ENCODE measurements around the gene TMED7.

The TMED7 gene

GRCh38 chr5:115626445-115626823, 598 bp upstream of the TMED7 start:
- no peak for DNase-seq

DNA sequence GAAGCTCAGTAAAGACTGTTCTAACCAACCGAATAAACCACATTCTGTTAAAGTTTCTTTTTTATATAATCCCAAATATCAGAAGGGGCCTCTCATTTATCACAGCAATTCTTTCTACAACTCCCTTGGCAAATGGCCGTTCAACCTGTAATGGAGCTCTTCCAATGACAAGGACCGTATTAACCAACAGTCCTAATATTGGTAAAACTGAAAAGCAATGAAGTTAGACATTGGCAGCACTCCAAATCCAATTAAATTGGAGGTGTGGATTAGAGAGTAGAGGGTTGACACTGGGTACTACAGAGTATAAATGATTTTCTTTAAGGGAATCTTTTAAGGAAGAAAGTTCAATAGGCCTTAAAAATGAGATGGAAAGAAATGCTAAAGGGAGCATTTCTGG, 842 bp downstream of the TMED7 start:
- DNase-seq: no peak

GRCh38 chr5:115623658-115624057, 2.2 kb downstream of the TMED7 start:
- no peak for DNase-seq

DNA sequence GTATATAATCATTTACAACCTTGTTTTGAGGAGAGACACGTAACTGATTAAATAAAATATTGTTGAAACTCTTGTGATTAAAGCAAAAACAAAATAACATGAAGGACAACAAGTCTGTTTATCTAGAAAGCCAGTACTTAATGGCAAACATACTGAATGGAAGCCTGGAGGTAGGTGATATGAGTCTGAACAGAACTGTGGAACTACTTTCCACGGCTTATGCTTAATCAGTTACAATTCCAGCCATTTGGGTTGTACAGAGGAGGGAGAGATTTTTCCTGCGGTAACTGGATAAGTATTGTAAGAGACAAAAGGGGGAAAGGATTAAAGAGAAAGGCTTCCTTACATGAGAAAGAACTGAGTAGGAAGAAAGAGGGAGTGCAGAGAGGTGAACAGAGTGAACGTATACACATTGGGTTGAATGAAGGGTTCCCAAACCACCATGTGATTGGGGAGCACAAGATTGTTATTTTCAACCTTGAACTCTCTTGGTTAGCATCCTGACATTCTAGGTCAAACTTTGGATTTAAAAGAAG, 4.4 kb downstream of the TMED7 start:
- no peak for DNase-seq

DNA sequence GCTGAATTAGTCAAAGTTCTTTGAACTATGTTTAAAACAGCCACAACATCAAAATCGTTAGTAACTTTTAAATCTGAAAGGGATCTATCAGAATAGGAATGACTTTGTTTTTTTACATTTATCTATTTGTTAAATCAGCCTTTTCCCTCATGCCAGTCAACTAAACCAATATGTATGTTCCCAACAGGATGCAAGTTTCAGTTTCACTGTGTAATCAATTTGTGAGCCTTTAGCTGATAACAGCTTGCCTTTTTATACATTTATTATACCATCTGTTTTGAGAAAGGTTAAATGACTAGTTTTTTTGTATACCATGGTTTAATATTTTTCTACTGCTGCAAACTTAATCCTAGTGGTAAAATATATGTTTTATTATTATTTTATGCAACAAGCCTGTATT, 8.9 kb downstream of the TMED7 start:
- DNase-seq: no peak

DNA sequence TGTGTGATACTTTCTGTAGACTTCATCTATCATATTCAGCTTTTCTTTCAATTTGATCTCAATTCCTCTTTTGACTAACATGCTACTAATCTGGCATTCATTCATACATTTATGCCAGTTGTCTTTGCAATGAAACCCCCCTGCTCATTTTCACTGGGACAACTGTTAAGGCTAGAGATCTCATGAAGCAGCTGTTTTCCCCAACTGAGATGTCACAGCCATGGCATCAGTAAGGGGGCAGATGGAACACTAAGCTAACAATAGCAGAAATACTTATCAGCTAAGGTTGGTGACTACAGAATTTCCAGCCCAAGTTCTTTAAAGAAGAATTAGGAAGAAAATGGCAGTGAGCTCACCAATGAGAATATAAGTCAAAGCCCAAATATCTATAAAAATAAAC, 9.4 kb downstream of the TMED7 start:
- DNase-seq: no peak

GRCh38 chr5:115611873-115612272, 14.0 kb downstream of the TMED7 start:
- no peak for DNase-seq

DNA sequence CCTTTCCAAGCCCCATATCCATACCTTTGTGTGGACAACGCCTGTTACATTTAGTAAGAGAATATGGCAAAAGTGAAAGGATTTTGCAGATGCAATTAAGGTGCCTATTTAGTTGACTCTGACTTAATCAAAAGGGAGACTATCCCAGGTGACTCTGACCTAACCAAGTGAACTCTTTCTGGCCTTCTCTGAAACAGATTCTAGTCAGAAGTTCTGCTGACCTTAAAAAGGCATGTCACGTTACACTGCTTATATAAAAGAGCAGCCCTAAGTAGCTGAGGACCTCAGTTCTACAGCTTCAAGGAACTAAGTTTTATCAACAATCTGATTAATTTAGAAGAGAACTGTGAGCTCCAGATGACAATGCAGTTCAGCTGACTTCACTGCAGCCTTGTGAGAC, 17.9 kb downstream of the TMED7 start:
- no peak for DNase-seq

- DNase-seq: no peak
These were observed 20.4 kb downstream of the TMED7 start for GRCh38 chr5:115605436-115605835.

DNA sequence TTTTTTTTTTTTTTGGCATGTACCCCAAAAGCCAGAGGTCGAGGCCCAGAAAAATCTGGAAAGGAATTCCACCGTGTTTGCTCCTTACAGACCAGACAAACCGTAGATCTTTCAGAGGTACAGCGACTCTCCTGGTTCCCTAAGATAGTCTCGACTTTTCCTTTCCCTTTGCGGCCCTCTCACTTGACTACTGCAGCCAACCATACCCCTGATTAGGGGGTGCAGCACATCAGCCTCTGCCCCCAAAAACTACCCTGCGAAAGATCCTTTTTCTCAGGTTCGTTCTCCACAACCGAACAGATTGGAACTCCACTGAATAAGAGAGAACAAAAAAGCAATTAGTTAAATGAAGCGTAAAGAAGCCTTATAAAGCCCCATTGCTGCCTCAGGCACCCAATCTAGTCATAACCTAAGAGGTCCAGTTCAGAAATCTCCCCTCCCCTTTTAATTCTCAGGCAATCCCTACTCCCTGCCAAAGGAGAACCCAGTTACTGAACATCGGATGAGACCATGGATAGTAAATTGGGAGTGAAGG, 23.2 kb downstream of the TMED7 start:
- DNase-seq: no peak

DNA sequence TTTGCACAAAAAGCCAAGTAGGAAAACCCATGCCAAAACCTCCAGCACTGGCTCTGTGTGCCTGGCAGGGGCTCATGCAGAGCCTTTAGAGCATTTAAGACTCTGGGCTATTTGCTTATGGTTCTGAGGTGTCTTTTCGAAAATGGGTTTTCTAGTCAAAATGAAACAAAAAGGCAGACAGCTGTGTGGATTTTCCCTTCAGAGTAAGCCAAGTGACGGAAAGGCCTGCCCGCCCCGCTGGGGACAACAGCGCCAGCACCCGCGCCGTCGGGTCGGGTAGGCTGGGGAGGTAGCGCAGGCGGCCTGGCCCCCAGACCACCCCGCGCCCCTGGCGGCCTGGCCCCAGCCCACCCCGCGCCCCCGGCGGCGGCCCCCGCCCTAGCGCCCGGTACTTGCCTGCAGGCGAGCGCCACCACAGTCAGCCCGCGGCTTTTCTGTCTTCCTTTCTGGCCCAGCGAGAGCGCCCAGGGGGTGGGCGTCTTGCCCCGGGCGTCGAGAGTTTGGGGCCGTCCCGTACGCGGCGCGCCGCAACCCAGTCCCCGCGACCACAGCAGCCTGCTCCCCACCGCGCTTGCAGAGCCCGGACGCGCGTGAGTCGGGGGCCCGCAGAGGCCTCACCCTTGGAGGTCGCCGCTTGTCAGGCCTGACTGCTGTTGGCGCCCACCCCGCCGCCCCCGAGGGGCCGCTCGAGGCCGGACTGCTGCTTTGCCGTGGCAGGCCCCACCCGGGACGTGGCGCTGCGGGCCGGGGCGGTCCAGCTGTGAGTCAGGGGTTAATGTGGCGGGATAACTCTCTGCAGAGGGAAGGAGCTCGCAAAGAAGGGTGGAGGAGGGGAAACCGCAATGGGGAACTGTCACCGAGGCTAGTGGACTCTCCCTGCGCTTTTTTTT, 23.9 kb downstream of the TMED7 start, which contains the start of gene TICAM2:
Gene TICAM2 (minus strand): TSS at position 779 of the 890 bp plus-strand sequence. CDS start 21,223 bp downstream, outside the sequence.
- peak; percentile 61 for DNase-seq

DNA sequence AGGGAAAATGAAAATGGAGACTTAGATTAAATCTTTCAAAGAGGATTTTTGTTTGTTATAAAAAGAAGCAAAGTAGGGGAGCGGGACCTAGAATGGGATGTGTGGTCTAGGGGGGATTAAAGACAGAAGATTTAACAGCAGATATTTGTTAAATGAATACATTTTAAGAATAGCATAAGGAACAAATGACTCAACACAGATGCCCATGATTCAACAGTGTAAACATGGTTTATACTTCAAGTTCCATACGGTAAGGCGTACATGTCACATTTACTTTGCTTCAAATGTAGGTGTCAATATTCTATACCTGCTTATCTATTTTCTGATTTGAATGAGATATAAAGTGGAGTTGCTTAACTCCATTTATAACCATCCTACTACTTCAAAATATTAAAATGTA, 25.1 kb downstream of the TMED7 start:
- no peak for DNase-seq

DNA sequence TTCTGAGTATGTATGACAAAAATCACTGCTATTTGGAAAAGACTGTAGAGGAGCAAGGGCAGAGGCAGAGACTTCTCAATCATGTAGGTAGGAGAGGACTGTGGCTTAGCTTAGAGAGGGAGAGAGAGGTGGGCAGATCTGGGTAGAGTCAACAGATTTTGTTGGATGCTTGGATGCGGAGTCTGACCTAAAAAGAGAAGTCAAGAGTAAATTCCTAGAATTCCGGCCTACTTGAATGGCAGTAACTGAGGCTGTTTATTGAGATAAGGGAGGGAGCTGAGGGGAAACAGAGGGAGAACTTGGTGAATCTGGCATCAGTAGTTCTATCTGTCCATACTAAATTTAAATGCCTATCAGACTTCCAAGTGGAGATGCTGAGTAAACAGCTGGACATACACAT, 25.9 kb downstream of the TMED7 start:
- no peak for DNase-seq

GRCh38 chr5:115599502-115599901, 26.3 kb downstream of the TMED7 start:
- DNase-seq: no peak

GRCh38 chr5:115594128-115595047, 31.4 kb downstream of the TMED7 start:
- no peak for DNase-seq

- DNase-seq: no peak
These were observed 36.8 kb downstream of the TMED7 start for GRCh38 chr5:115589043-115589442.

GRCh38 chr5:115588640-115589039, 37.2 kb downstream of the TMED7 start:
- DNase-seq: no peak

- no peak for DNase-seq
These were observed 39.2 kb downstream of the TMED7 start for GRCh38 chr5:115586525-115587146.

DNA sequence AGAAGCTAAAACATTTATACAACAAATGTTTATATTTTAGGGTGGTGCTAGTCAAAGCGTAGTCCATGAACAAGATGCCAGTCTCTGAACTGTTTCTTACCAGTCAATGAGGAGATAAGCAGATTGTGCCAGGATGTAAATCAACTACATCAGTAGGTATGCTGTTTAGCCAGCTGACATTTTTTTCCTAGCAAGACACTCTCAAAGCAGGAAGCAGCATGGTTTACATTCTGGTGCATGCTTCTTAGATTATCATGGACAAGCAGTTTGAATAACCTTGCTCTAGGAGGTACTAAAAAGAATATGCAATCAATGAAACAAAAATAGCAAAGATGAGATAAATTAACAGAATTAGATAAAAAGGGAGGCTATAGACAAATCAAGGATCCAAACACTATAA, 40.6 kb downstream of the TMED7 start:
- DNase-seq: no peak

DNA sequence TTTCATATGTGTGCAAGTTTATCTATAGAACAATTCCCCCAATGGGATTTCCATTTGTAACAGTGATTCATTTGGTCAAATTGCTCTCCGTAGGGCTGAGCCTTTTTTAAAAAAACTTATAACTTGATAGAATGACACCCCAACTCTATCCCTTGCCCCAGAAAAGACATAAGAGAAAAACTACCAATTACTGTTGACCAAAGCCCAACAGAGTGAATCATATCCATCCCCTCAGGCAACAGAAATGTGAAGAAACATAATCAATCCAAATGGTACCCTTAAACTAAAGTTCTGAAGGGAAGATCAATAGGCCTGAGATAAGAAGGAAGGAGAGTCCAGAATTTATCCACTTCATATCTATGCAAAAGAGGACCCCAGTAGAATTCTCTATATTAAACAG, 41.3 kb downstream of the TMED7 start:
- DNase-seq: no peak

DNA sequence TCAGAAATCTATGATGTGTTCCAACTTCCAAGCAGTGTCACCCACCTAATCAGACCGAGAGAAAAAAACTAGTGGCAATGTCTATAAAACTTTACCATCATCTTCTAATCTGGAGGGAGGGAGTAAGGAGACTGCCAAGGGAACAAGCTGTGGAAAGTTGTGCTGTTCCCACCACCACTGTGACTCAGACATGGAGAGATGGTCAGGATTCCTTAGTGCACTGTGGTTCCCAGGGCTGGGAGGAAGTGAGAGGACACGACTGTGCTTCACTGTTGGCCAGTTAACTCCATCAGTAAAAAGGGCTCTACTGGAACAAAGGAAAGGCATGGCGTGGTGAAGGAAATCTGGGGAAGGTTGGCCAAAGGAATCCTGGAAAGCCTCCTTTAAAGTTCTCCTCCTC, 42.4 kb downstream of the TMED7 start:
- DNase-seq: no peak

DNA sequence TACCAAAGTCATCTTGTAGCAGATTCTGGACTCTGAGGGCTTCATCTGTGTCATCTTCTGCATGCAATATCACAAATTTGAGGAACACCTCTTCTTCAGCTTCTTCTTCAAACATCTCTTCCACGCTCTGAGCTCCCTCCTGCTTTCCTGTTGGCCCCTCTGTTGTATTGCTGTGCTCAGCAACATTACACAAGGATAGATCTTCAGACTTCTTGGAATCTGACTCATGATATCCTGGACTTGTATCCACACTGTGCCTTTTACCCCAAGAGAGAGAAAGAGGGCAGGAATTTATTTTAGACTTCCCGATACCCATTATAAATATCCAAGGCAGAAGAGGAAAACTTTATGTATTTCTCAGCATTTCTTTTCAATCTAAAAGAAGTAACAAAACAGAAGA, 44.9 kb downstream of the TMED7 start:
- no peak for DNase-seq

DNA sequence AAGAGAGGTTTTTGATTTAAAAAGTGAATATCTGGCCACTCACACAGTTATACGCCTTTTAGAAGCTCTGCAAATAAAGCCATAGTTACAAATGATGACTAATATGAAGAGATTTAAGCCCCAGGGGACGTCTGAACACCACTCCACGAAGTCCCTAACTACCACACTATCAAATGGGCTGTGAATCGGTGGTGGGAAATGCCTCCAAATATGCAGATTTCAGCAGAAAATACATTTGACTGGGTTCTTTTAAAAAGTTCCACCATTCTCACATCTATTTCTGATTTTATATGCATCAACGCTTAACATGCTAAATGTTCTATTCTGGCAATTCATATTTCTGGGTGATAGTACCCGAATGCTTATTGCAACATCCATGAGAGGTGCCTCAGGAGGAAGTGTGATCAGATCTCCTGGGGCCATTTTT, 46.1 kb downstream of the TMED7 start:
- no peak for DNase-seq

Measured in CD4-positive, alpha-beta T cell treated with Interleukin-17A for 4 hours (primary cell).